ENCODE data around the gene GRB7.

The GRB7 gene

DNA sequence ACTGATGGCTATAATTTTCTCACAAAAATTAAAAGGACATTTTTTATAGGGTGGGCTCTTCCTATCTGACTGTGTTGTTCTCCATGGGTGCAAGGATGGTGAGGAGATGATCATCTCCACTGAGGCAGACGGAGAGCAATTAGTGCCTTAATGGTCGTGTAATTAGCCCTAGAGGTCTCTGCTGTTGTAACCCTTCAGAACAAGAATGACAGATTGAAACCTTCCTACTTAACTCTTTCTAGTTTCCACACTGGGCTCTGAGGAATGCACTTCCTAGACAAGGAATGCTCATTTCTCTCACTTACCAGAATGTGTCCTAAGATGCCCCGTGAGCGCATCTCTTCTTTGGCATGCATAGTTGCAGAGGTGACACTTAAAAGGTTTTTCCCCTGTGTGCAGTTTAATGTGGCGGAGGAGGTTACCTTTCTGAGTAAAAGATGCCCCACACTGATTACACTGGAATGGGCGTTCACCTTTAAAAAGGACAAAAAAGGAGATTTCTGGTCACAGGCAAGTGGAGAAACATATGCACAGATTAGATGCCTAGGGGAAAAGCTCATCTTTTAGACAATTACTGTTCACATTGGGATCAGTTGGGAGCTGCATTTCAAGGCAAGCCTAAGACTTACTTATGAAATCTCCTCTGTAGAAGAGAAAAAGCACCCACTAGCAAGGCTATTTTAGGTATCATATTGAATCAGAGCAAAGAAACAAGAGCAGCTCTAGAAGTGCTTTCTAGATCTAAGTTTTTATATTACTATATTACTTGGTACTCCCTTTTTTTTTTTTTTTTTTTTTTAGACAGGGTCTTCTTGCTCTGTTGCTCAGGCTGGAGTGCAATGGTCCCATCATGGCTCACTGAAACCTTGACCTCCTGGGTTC lies 53.6 kb downstream of the GRB7 start:
- no peak for TF ChIP-seq ZNF274 (IDR thresholded peaks at IDR 0.05; ENCODE audit: low read depth, low read length)
- peak overlapping the region; percentile 31; the same call in 1 of the 2 replicates for H3K4me3 ChIP-seq (ENCODE audit: low read length)

DNA sequence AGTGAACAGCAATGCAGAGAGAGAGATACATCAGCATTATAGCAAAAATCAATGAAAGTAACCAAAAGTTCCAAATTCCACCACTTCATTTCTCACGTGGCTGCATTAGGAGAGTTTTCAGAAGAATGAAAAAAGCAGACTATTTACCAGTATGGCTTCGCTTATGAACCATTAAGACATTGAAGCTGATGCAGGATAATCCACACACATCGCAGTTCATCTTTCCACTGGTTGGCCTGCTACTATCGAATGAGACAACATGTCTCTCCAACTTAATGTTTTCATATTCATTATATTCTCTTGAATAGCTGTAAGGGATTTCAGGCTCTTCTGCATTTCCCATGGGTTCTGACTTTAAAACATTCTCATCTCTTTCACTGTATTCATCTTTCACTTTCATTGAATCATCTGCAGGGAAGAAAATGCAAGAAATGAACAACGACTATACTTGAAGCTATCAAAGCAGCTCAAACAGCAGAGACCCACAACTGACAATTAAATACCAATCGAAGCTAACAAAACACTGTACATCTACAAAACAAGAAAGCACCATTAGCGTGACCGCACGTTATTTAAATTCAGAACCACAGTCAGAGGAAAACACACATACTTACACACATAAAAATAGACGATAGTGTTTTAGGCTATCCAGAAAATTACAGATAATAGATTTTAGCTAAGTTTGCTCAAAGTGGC lies 54.9 kb downstream of the GRB7 start:
- no peak for TF ChIP-seq ZNF274 (IDR thresholded peaks at IDR 0.05; ENCODE audit: low read depth, low read length)

DNA sequence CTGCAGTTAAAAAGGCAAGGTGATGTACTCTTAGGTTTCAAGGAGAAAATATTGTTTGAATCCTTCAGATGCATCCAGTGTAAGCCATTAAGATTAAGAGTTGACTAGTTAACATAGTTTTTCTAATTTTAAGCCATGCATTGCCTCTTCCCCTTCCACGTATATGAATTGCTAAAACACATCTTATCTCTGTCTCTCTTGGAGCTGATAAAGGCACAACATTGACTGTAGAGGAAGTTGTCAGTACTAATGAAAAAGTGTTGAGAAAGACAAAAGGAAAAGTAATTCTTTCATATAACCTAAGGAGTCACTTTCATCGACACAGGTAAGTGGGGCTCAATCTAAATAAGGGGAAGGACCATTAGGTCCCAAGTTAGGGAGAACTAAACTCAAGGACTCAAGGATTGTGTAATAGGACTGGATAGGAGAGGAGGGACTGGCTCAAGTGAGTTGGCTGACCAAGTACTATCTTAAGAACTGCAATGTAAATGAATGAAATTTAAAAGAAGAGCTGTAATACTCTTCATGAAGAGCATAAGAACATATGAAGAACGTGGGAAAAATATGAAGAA lies 55.6 kb downstream of the GRB7 start:
- TF ChIP-seq ZNF274 (IDR thresholded peaks at IDR 0.05; ENCODE audit: low read depth, low read length), result no peak
- no peak overlapping the region for H3K4me3 ChIP-seq (ENCODE audit: low read length)

More for the DNA sequence above, 54.9 kb downstream of the GRB7 start:
- H3K4me3 ChIP-seq (ENCODE audit: low read length), result peak overlapping the region; percentile 33; the same call in 1 of the 2 replicates

DNA sequence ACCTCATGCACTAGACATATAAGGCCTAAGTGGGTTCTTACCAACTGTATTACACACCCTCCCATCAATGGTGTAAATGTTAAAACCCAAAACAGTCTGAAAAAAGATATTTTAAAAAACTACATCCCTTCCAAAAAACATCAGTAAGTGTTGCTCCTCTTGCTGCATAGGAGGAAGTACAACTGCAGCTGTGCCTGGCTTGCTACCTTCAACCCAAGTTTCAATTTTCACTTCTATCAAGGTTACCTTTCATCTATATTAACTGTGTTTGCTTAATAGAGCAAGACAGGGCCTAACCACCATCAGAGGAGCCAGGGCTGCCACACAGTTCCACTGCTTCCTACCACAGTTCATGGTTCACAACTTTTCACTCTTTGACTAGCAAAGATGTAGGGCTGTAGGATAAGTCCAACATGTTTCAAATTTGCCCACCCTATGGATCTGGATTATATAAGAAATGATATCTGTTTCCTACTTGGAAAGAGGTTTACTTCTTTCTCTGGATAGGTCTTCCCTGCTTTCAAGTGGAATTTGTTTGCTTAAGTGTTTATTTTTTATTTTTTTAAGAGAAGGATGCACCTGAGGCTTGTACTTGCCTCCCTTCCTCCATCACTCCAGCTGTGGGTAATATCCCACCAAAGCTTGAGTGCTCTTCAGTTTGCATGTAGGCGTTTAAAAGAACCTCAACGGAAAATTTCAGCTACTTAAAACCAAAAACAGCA lies 56.7 kb downstream of the GRB7 start:
- peak overlapping the region; percentile 60; the same call in 1 of the 2 replicates for H3K4me3 ChIP-seq (ENCODE audit: low read length)
- no peak for TF ChIP-seq ZNF274 (IDR thresholded peaks at IDR 0.05; ENCODE audit: low read depth, low read length)

Measured in GM08714 (cell line).